K562 (cell line): ENCODE data around the gene POLK. TPM values are rescaled to one million over a fixed set of nuclear protein-coding genes. Genes with fewer than 3 reads are reported as not detected.
"Not testable (repeated sequence)": the region's sequence is repeated elsewhere in the genome, so short reads cannot be mapped to it uniquely, and the experiment has no call there.

ENCODE experiments used
- ATAC-seq: fragments of 200-7000 bp; cut with Tn5 transposase; 3 replicates; pipeline ENCODE4 v1.9.1; 2020; ENCODE audit warnings: moderate library complexity
- BruUV-seq: library from RNA; stranded (reverse); fragments of 400-500 nt; replicated peaks from 2 replicates; lab custom pipeline; 2021; lab: Mats Ljungman, UMichigan
- CTCF ChIA-PET: fragments of 300-600 bp; formaldehyde crosslinking; extraction: SDS; loops from one replicate; lab custom pipeline; 2021; ENCODE audit warnings: low intra/inter-chr PET ratio; lab: Yijun Ruan, JAX
- POLR2A ChIA-PET: fragments of 300-600, 350-650 bp; sonication (Branson Sonifier 250); formaldehyde crosslinking; extraction: SDS; loops from one replicate; lab custom pipeline; 2021; ENCODE audit warnings: antibody characterized with exemption, inconsistent platforms; lab: Yijun Ruan, JAX
- DNase-seq, 4 experiments: peaks; one replicate each; pipeline versions ENCODE4 v3.0.0 to v3.0.0-alpha.2; 2011 to 2018; ENCODE audit warnings: low spot score in 3 of 4, mixed read lengths in 3 of 4; ENCODE audit errors: extremely low read depth in 1 of 4
- FAIRE-seq: peaks from 2 replicates; lab custom pipeline; 2011; peaks lifted over from hg19 to GRCh38; lab: Jason Lieb, UNC
- H2AFZ ChIP-seq: 2 replicates; pipeline ENCODE4 v1.6.0; 2011; ENCODE audit warnings: low read depth, low read length, control low read depth, inconsistent platforms
- H3K27ac ChIP-seq: fragments of 200-600 bp; 3 replicates; pipeline ENCODE4 v1.8.0; 2011; ENCODE audit warnings: low read depth, mild to moderate bottlenecking, control low read depth, inconsistent platforms, low read length, moderate library complexity, mixed read lengths; ENCODE audit errors: extremely low read depth
- H3K27me3 ChIP-seq, 2 experiments: fragments of 300-600 bp in 1 of 2; 2 replicates in 1 of 2; 3 replicates in 1 of 2; pipeline versions ENCODE4 v1.6.0 to v1.8.0; 2011; ENCODE audit warnings: inconsistent platforms in 2 of 2, low read length in 2 of 2, mild to moderate bottlenecking in 1 of 2, mixed read lengths in 1 of 2, moderate library complexity in 1 of 2; ENCODE audit not compliant: control insufficient read depth in 2 of 2, insufficient read depth in 2 of 2
- H3K36me3 ChIP-seq: fragments of 300-600 bp; 3 replicates; pipeline ENCODE4 v1.8.0; 2011; ENCODE audit warnings: mild to moderate bottlenecking, low read length, inconsistent platforms; ENCODE audit not compliant: control insufficient read depth, insufficient read depth
- H3K4me1 ChIP-seq, 2 experiments: fragments of 200-600 bp in 1 of 2; replicated peaks in 1 of 2; 2 replicates in 1 of 2; 3 replicates in 1 of 2; pipeline versions ENCODE4 v1.5.1 to v1.8.0; 2011; ENCODE audit warnings: inconsistent platforms in 2 of 2, low read length in 2 of 2, mild to moderate bottlenecking in 1 of 2, mixed read lengths in 1 of 2, moderate library complexity in 1 of 2; ENCODE audit not compliant: control insufficient read depth in 2 of 2, insufficient read depth in 2 of 2
- H3K4me2 ChIP-seq: 2 replicates; pipeline ENCODE4 v1.6.1; 2011; ENCODE audit warnings: low read length, control low read depth, inconsistent platforms, mixed read lengths; ENCODE audit not compliant: insufficient read depth
- H3K4me3 ChIP-seq: fragments of 200-600 bp; sonication (generic), shearing (Covaris generic); 2 replicates; pipeline ENCODE4 v1.5.1; 2016; ENCODE audit warnings: control low read depth, inconsistent platforms
- H3K79me2 ChIP-seq: fragments of 200-600 bp; 3 replicates; pipeline ENCODE4 v1.8.0; 2011; ENCODE audit warnings: low read length, inconsistent platforms; ENCODE audit not compliant: control insufficient read depth, insufficient read depth
- H3K9ac ChIP-seq, 2 experiments: 2 replicates each; pipeline versions ENCODE4 v1.6.0 to v1.6.1; 2011; ENCODE audit warnings: low read depth in 2 of 2, low read length in 2 of 2, control low read depth in 1 of 2, inconsistent platforms in 1 of 2, mild to moderate bottlenecking in 1 of 2, mixed read lengths in 1 of 2; ENCODE audit not compliant: insufficient read depth in 1 of 2
- H3K9me1 ChIP-seq: one replicate; pipeline ENCODE4 v1.6.0; 2011; ENCODE audit warnings: inconsistent platforms, mild to moderate bottlenecking, low read length, moderate library complexity; ENCODE audit not compliant: control insufficient read depth, insufficient read depth
- H3K9me3 ChIP-seq: replicated peaks from 2 replicates; pipeline ENCODE4 v1.5.1; 2011; ENCODE audit warnings: low read depth, low read length, inconsistent platforms; ENCODE audit not compliant: control insufficient read depth, insufficient read depth
- H4K20me1 ChIP-seq: replicated peaks from 2 replicates; pipeline ENCODE4 v1.6.1; 2011; ENCODE audit warnings: low read length, inconsistent platforms, mixed read lengths; ENCODE audit not compliant: control insufficient read depth, insufficient read depth
- ATF4 ChIP-seq: fragments of 450-650 bp; formaldehyde crosslinking; IDR thresholded peaks from 2 replicates; pipeline ENCODE4 v1.4.0; 2022; ENCODE audit warnings: mild to moderate bottlenecking, moderate library complexity
- BMI1 ChIP-seq: fragments of 150-350 bp; IDR thresholded peaks from 2 replicates; pipeline ENCODE4 v1.6.1; 2014; ENCODE audit warnings: low read length
- ETS1 ChIP-seq: conservative IDR thresholded peaks from 2 replicates; pipeline ENCODE4 v1.6.1; 2011; ENCODE audit warnings: low read depth, mild to moderate bottlenecking, low read length; ENCODE audit not compliant: control insufficient read depth
- ETV5 ChIP-seq: sonication (generic); formaldehyde crosslinking; IDR thresholded peaks from 2 replicates; pipeline ENCODE4 v1.4.0; 2020; ENCODE audit warnings: low read depth, mild to moderate bottlenecking, missing genetic modification reagents
- EZH2 ChIP-seq: IDR thresholded peaks from 2 replicates; pipeline ENCODE4 v1.6.1; 2012; ENCODE audit warnings: low read depth, mild to moderate bottlenecking, inconsistent platforms, low read length, borderline replicate concordance
- GTF2F1 ChIP-seq: IDR thresholded peaks from 2 replicates; pipeline ENCODE4 v1.6.1; 2011; ENCODE audit warnings: low read depth, low read length, improper control_type of control experiment
- HDAC2 ChIP-seq: fragments of 450-650 bp; IDR thresholded peaks from 2 replicates; pipeline ENCODE4 v1.6.1; 2016; ENCODE audit warnings: mild to moderate bottlenecking
- MTF1 ChIP-seq: fragments of 250-450 bp; sonication (Bioruptor Pico); IDR thresholded peaks from 2 replicates; pipeline ENCODE4 v1.9.0; 2021; ENCODE audit warnings: moderate library complexity, mild to moderate bottlenecking, inconsistent platforms, borderline replicate concordance
- MYC ChIP-seq, 2 experiments: fragments of 250-450 bp in 1 of 2; sonication (Bioruptor Pico) in 1 of 2; IDR thresholded peaks; 2 replicates each; pipeline versions ENCODE4 v1.5.1 to v1.6.1; 2012 to 2021; ENCODE audit warnings: low read depth in 2 of 2, borderline replicate concordance in 1 of 2, improper control_type of control experiment in 1 of 2, low read length in 1 of 2, mild to moderate bottlenecking in 1 of 2, moderate library complexity in 1 of 2
- NR4A1 ChIP-seq, 2 experiments: fragments of 250-450 bp in 1 of 2; fragments of 450-650 bp in 1 of 2; sonication (Bioruptor Pico) in 1 of 2; IDR thresholded peaks; 2 replicates each; pipeline versions ENCODE4 v1.4.0 to v1.6.1; 2016 to 2020; ENCODE audit warnings: mild to moderate bottlenecking in 2 of 2, missing compliant biosample characterization in 1 of 2, missing genetic modification characterization in 1 of 2, moderate library complexity in 1 of 2
- SMARCB1 ChIP-seq: IDR thresholded peaks from 2 replicates; pipeline ENCODE4 v1.6.1; 2011; ENCODE audit warnings: improper control_type of control experiment, low read depth; ENCODE audit not compliant: insufficient read length
- SPI1 ChIP-seq: IDR thresholded peaks from 2 replicates; pipeline ENCODE4 v1.6.1; 2011; ENCODE audit warnings: low read depth, low read length, control low read depth, borderline replicate concordance
- ZNF589 ChIP-seq: fragments of 200-800 bp; sonication (Bioruptor generic); IDR thresholded peaks from 2 replicates; pipeline ENCODE4 v1.6.1; 2016; ENCODE audit warnings: low read depth, missing genetic modification characterization, missing compliant biosample characterization
- WGBS: fragments of 100-300 bp; shearing (Covaris generic); methylation state at CpG from one replicate; pipeline ENCODE4 v1.1.6; 2016; ENCODE audit warnings: low coverage, mixed read lengths; ENCODE audit not compliant: insufficient coverage; ENCODE audit errors: missing lambda C conversion rate; 5-methylcytosine and 5-hydroxymethylcytosine counted together
- in situ Hi-C: fragments of 300-500 bp; cut with MboI; formaldehyde crosslinking; loops from 4 replicates; pipeline ENCODE4 v1.15.0; 2018; ENCODE audit warnings: inconsistent platforms, mixed read lengths
- intact Hi-C: fragments of 100-400 bp; cut with micrococcal nuclease; formaldehyde crosslinking; loops from 2 replicates; pipeline ENCODE4 v1.14.2; 2022
- polyA plus RNA-seq, 8 experiments: library from polyadenylated mRNA; depleted of rRNA in 4 of 8; stranded (reverse) in 5 of 8; unstranded in 3 of 8; fragments of >200 nt; fragmentation: Nextera tagmentation in 2 of 8; fragmentation: Illumina TruSeq in 1 of 8; extraction: Ambion mirVana in 2 of 8; extraction: Trizol in 1 of 8; gene quantifications; 2 replicates each; pipeline versions ENCODE4 v1.2.1 to v1.2.3, GENCODE V29; 2011 to 2014; ENCODE audit warnings: inconsistent platforms in 1 of 8, missing spikeins in 1 of 8
- total RNA-seq, 7 experiments: library from RNA; depleted of rRNA in 6 of 7; stranded (reverse); fragments of >200 nt in 6 of 7; fragmentation: Illumina TruSeq in 2 of 7; extraction: Trizol in 2 of 7; gene quantifications; 2 replicates each; pipeline versions ENCODE4 v1.2.1 to v1.2.3, GENCODE V29; 2011 to 2021; ENCODE audit warnings: low replicate concordance in 1 of 7

POLK gene
- total and polyA plus RNA-seq, 9 of the 15 experiments (the other 6 are each of a cell fraction or from before 2014, with no cell fraction given): 6.1 to 31.6 (median 16.5) TPM

GRCh38 chr5:75533716-75534115, 22.0 kb downstream of the POLK start:
- H3K27me3 ChIP-seq, FAIRE-seq, H3K9me3 ChIP-seq, H4K20me1 ChIP-seq, H3K9me1 ChIP-seq, ATAC-seq, CTCF ChIA-PET, in situ Hi-C loops, H3K36me3 ChIP-seq, H3K4me1 ChIP-seq, DNase-seq, H3K9ac ChIP-seq, intact Hi-C loops, H3K27ac ChIP-seq, BruUV-seq, H3K4me3 ChIP-seq, H2AFZ ChIP-seq, H3K4me2 ChIP-seq: not testable (repeated sequence)
- peaks cover 45% of the 10 kb centered on the region for H3K79me2 ChIP-seq
- POLR2A ChIA-PET: interaction anchor here (0.6 kb wide), 1 partner anchor 9 kb away, joined by 3 read pairs; no protein-coding TSS in a partner anchor
- 86% methylated on average over 1 of the region's 1 CpG for WGBS

GRCh38 chr5:75534734-75535133, 23.0 kb downstream of the POLK start:
- Histone ChIP-seq H4K20me1 (no peaks in the 10 kb centered on the region), H3K79me2 (peaks cover 49% of the 10 kb centered on the region), H3K9ac (no peak overlapping the region), H3K9me1 (no peaks in the 10 kb centered on the region), H3K9me3 (no peaks in the 10 kb centered on the region), H3K27me3 (no peaks in the 10 kb centered on the region), H3K4me3 (no peak overlapping the region), H3K36me3 (no peaks in the 10 kb centered on the region), H3K4me1 (peaks cover 0 to 9% of the 10 kb centered on the region in 2 experiments; a peak in 2 of 5 replicates), H3K27ac (no peak overlapping the region), H2AFZ (no peak overlapping the region), H3K4me2 (no peak overlapping the region)
- DNase-seq (no peak), ATAC-seq (no peak), FAIRE-seq (no peak)
- CTCF ChIA-PET: no interaction called here
- POLR2A ChIA-PET: no interaction called here
- in situ Hi-C loops: no loop called here
- 78% methylated on average over 2 of the region's 2 CpGs for WGBS
- intact Hi-C loops: no loop called here
- BruUV-seq: no TSS peak
- TF ChIP-seq ATF4 (CRISPR knock-in tag) (no peak), ZNF589 (CRISPR knock-in tag) (no peak), HDAC2 (no peak), NR4A1 (CRISPR knock-in tag; IDR thresholded peaks at IDR 0.05) (no peak), NR4A1 (tag; IDR thresholded peaks at IDR 0.05) (no peak), SPI1 (no peak), ETV5 (no peak), MTF1 (CRISPR knock-in tag) (no peak), MYC (IDR thresholded peaks at IDR 0.05; ENCODE audit: low read depth, low read length) (no peak), MYC (CRISPR knock-in tag; IDR thresholded peaks at IDR 0.05; ENCODE audit: borderline replicate concordance, low read depth) (no peak), SMARCB1 (no peak), BMI1 (no peak), ETS1 (no peak), EZH2 (no peak), GTF2F1 (no peak)
